ENCODE measurements around the gene EFNB2.

EFNB2 gene

DNA sequence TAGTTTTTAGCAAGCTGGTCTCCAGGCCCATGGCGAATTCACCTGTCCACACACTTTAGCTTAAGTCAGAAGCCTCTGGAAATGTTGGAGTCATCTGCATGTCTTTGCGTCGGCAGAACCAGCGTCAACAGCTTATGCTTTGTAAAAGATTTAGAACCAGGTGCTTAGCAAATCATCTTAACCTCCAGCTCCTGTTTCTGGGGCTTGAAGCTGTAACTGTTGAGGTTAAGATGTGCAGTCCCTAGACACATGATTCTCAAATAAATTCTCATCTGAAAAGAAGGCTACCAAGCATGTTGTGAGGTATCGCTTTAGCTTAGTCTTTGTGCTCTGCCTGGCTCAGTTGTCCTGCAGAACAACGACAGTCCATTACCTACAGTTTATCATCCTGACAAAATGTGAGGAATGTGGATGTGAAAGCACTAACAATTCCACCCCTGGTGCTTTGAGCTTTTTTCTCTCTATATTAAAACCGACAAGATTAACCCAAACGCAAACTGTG is 4.4 kb downstream of the EFNB2 start:
- no peak overlapping the region for H3K27ac ChIP-seq
- ChIA-PET CTCF (no interaction called here), POLR2A (ENCODE audit: low non-redundant PET) (no interaction called here)
- no peak for TF ChIP-seq CTCF (conservative IDR thresholded peaks at IDR 0.05; ENCODE audit: low read depth)
- DNase-seq (ENCODE audit: low spot score), result no peak

- CTCF ChIA-PET, result no interaction called here
- no peak for DNase-seq (ENCODE audit: low spot score)
- no peak for TF ChIP-seq CTCF (conservative IDR thresholded peaks at IDR 0.05; ENCODE audit: low read depth)
- no peak overlapping the region for H3K27ac ChIP-seq
- POLR2A ChIA-PET (ENCODE audit: low non-redundant PET), result no interaction called here
These were observed 5.2 kb downstream of the EFNB2 start for GRCh38 chr13:106530171-106530851.

- H3K27ac ChIP-seq, result no peak overlapping the region
- ChIA-PET POLR2A (ENCODE audit: low non-redundant PET) (no interaction called here), CTCF (no interaction called here)
- TF ChIP-seq CTCF (conservative IDR thresholded peaks at IDR 0.05; ENCODE audit: low read depth), result no peak
- no peak for DNase-seq (ENCODE audit: low spot score)
These were observed 5.9 kb downstream of the EFNB2 start for GRCh38 chr13:106529415-106530170.

DNA sequence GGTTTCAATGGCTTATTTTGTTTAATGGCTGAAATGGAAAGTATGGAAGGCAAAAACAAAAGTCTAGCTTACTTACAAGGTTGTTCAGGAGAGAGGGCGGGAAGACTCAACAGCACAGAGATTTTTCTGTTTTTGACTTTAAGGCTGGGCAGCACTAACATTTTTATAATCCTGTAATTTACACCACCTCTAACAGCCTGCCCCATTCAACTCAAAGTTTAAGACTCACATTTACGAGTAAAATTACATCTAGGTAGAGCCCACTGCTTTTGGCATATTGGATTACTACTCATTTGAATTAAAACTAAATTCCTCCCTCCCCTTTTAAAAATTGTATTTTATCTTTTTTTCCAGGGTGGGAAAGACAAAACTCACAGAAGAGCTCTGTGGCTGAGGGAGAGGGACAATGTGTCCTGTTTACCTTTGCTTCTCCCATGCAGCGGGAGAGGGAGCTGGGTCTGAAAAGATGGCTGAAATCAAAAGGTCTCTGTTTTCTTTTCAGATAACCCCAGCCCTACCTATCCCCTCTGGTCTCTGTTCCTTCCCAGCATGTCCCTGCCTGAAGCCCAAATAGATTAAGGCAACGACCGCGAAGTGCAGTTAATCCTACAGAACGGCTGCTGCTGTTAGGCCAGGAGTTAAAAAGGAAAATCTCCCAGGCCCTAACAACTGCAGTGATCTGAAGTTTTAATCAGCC is 6.6 kb downstream of the EFNB2 start:
- TF ChIP-seq CTCF (conservative IDR thresholded peaks at IDR 0.05; ENCODE audit: low read depth), result no peak
- ChIA-PET CTCF (interaction anchor here (1.0 kb wide), 1 partner anchor 14 kb away, joined by 3 read pairs; no protein-coding TSS in a partner anchor), POLR2A (ENCODE audit: low non-redundant PET) (no interaction called here)
- H3K27ac ChIP-seq, result no peak overlapping the region
- DNase-seq (ENCODE audit: low spot score), result no peak

DNA sequence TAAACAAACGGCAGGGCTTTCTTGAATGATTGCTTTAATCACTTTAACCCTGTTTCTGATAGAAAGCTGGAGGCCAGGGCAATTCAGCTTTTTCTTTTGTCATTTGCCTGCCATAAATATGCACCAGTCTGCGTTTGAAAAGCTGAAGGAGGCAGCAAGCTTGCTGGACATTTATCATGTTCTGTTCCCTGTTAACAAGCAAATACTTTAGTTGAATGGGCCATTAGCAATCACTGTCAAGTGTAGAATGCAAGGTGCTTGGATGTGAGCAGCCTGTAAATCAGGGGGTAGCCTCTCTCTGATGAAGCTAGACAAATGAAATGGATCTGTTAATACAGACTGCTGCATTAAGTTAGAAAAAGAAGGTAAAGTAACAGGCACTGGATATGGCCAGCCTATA is 7.6 kb downstream of the EFNB2 start:
- no peak overlapping the region for H3K27ac ChIP-seq
- no peak for TF ChIP-seq CTCF (conservative IDR thresholded peaks at IDR 0.05; ENCODE audit: low read depth)
- no peak for DNase-seq (ENCODE audit: low spot score)
- ChIA-PET POLR2A (ENCODE audit: low non-redundant PET) (no interaction called here), CTCF (interaction anchor here (0.6 to 0.7 kb wide), 2 partner anchors 1385 to 1635 kb away, joined by 3 to 4 read pairs; no protein-coding TSS in a partner anchor)

DNA sequence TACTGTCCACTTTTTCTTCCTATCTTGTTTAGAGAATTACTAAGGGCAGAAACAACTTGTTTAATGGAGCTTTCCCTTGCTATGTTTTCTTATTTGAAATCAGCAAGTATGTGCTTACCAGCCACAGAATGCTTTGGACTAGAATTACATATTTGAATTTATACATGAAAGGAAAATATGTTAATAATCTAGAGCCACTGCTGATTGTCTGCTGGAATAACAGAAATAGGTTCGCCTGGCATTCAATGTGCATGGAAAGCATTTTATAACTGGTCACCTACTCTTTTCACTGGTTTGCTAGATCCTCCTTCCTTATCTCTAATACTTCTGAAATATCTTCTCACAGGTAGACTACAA is 8.0 kb downstream of the EFNB2 start:
- ChIA-PET POLR2A (ENCODE audit: low non-redundant PET) (no interaction called here), CTCF (interaction anchor here (0.6 to 0.7 kb wide), 3 partner anchors 17 to 1634 kb away, joined by 3 to 4 read pairs (median 4); no protein-coding TSS in a partner anchor)
- no peak for DNase-seq (ENCODE audit: low spot score)
- H3K27ac ChIP-seq, result no peak overlapping the region
- TF ChIP-seq CTCF (conservative IDR thresholded peaks at IDR 0.05; ENCODE audit: low read depth), result no peak

Measured in RWPE1 (cell line).